ENCODE data around the gene EEF2.

The EEF2 gene

DNA sequence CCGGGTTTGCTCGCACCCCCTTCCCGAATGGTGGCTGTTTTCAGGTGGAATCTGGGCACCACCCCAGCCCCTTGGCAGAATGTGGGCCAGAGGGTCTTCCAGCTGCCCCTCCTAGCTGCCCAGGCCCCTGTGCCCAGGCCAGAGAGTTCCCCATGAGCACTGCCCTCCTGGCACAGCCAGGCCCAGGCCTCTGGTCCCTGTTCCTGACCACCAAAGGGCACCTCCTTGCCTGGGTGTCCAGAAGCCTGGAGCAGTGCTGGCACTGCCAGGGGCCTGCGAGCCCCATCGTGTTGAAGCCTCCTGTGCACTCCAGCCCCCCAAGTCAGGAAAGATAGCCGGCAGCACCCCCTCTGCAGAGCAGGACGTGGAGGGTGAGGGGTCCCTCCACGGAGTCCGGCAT, 45.7 kb upstream of the EEF2 start:
- no peak for DNase-seq
- Mint-ChIP-seq H3K27ac (no peak overlapping the region), H3K4me1 (no peaks in the 10 kb centered on the region), H3K27me3 (ENCODE audit: low read depth, poor library complexity) (no peaks in the 10 kb centered on the region), H3K4me3 (no peak overlapping the region), H3K36me3 (ENCODE audit: low read depth) (peaks cover 25% of the 10 kb centered on the region), H3K9me3 (no peaks in the 10 kb centered on the region)
- TF ChIP-seq, protein P1, sequence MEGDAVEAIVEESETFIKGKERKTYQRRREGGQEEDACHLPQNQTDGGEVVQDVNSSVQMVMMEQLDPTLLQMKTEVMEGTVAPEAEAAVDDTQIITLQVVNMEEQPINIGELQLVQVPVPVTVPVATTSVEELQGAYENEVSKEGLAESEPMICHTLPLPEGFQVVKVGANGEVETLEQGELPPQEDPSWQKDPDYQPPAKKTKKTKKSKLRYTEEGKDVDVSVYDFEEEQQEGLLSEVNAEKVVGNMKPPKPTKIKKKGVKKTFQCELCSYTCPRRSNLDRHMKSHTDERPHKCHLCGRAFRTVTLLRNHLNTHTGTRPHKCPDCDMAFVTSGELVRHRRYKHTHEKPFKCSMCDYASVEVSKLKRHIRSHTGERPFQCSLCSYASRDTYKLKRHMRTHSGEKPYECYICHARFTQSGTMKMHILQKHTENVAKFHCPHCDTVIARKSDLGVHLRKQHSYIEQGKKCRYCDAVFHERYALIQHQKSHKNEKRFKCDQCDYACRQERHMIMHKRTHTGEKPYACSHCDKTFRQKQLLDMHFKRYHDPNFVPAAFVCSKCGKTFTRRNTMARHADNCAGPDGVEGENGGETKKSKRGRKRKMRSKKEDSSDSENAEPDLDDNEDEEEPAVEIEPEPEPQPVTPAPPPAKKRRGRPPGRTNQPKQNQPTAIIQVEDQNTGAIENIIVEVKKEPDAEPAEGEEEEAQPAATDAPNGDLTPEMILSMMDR (IDR thresholded peaks at IDR 0.05): no peak

DNA sequence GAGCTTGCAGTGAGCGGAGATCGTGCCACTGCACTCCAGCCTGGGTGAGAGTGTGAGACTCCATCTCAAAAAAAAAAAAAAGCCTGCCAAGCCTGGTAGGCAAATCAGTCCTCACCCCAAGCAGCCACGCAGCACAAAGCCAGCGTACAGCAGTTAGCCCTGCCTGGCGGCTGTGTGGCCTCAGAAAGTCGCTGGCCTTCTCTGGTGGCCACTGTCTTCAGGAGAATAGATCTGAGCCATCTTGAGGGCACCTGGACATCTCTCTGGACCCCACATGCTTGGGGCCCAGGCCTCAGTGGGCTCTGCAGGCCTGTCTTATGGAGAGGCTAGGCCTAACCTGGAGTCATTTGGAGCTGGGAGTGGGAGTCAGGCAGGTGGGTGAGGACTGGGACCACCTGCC, 45.3 kb upstream of the EEF2 start:
- TF ChIP-seq, protein P1 (IDR thresholded peaks at IDR 0.05): no peak
- Mint-ChIP-seq H3K27me3 (ENCODE audit: low read depth, poor library complexity) (no peaks in the 10 kb centered on the region), H3K4me1 (no peaks in the 10 kb centered on the region), H3K36me3 (ENCODE audit: low read depth) (peaks cover 28% of the 10 kb centered on the region), H3K9me3 (no peaks in the 10 kb centered on the region), H3K4me3 (no peak overlapping the region), H3K27ac (no peak overlapping the region)
- no peak for DNase-seq

DNA sequence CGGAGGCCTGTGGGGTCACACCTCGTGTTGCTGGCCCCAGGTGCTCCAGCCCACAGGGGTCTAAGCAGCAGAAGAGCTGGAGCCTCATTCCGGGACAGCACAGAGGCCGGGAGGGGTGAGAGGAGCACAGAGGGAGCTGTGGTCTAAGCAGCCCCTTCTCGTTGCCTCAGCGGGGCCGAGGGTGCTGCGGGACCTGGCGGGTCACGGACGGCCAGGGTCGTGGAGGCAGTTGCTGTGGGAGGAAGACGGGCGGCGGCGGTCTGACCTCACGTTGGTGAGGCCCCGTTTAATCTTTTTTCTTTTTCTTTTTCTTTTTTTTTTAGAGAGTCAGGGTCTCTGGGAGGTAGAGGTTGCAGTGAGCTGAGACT, 44.0 kb upstream of the EEF2 start:
- no peaks in the 10 kb centered on the region for H3K4me1 Mint-ChIP-seq

DNA sequence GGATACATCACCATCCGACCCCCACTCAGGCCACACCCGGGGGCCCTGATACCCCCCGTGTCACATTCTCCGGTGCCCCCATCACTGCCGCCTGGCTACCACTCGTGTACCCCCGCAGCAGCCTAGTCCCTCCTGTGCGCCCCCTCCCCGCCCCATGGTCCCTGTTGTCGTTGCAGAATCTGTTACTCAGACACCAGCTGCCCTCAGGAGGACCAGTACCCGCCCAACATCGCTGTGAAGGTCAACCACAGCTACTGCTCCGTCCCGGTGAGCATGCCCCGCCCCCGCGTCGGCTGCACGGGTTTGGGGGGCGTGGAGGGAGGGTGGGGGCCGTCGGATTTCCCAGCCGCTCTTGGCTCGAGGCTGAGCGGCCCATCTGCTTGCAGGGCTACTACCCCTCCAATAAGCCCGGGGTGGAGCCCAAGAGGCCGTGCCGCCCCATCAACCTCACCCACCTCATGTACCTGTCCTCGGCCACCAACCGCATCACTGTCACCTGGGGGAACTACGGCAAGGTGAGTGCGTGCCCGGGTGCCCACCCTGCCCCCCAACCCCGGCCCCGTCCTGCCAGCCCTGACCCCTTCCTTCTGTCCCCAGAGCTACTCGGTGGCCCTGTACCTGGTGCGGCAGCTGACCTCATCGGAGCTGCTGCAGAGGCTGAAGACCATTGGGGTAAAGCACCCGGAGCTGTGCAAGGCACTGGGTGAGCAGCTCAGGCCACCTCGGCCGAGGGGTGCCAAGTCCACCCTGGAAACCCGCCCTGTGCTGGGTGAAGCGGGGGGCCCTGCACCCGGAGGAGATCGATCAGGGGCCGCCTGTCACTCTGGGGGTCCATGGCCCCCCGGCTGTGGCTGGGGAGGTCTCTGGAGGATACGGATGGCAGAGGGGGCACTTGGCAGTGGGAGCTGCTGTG, 43.3 kb upstream of the EEF2 start:
- Mint-ChIP-seq H3K27me3 (ENCODE audit: low read depth, poor library complexity) (no peaks in the 10 kb centered on the region), H3K4me3 (no peak overlapping the region), H3K36me3 (ENCODE audit: low read depth) (peaks cover 34% of the 10 kb centered on the region), H3K27ac (no peak overlapping the region), H3K9me3 (no peaks in the 10 kb centered on the region), H3K4me1 (no peaks in the 10 kb centered on the region)
- TF ChIP-seq, protein P1 (IDR thresholded peaks at IDR 0.05): no peak
- DNase-seq: no peak

More for the DNA sequence above, 44.0 kb upstream of the EEF2 start:
- H3K27ac Mint-ChIP-seq: no peak overlapping the region
- H3K27me3 Mint-ChIP-seq (ENCODE audit: low read depth, poor library complexity): no peaks in the 10 kb centered on the region
- H3K9me3 Mint-ChIP-seq: no peaks in the 10 kb centered on the region
- H3K4me3 Mint-ChIP-seq: no peak overlapping the region
- H3K36me3 Mint-ChIP-seq (ENCODE audit: low read depth): peaks cover 30% of the 10 kb centered on the region
- TF ChIP-seq, protein P1 (IDR thresholded peaks at IDR 0.05): no peak
- DNase-seq: no peak

DNA sequence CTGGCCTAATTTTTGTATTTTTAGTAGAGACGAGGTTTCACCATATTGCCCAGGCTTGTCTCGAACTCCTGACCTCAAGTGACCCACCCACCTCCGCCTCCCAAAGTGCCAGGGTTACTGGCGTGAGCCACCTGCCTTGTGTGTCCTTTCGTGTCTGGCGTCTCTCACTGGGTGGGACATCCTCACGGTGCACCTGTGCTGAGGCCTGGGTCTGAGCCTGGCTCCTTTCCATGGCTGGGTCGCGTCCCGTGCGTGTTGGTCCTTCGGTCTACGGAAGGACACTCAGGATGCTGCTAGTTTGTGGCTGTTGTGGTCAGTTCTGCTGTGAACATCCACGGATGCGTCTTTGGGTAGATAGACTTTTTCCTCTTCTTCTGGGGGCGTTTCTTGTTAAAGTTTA, 41.9 kb upstream of the EEF2 start:
- Mint-ChIP-seq H3K27ac (peak overlapping the region; percentile 80), H3K9me3 (peaks cover 2% of the 10 kb centered on the region), H3K4me1 (no peaks in the 10 kb centered on the region), H3K4me3 (no peak overlapping the region), H3K27me3 (ENCODE audit: low read depth, poor library complexity) (no peaks in the 10 kb centered on the region), H3K36me3 (ENCODE audit: low read depth) (peaks cover 41% of the 10 kb centered on the region)
- DNase-seq: no peak
- TF ChIP-seq, protein P1 (IDR thresholded peaks at IDR 0.05): no peak

DNA sequence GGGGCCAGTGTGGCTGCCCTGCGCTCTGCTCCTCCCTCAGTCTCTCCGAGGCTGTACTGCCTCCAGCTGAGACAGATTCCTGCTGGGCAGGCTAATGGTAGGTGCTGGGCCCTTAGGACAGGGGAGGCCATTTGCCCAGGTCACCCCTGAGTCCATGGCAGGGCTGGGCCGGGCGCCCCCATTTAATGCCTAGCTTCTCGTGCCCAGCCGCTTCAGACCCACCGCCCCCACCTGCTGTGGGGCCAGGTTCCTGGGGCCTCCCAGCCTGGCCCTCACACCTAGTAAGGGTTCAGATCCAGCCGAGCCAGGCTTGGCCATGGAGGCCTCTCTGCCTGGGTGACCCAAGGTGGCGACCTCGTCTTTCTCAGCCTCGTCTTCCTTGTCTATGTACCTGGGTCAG, 40.1 kb upstream of the EEF2 start:
- H3K4me1 Mint-ChIP-seq: no peaks in the 10 kb centered on the region
- H3K9me3 Mint-ChIP-seq: peaks cover 5% of the 10 kb centered on the region
- no peaks in the 10 kb centered on the region for H3K27me3 Mint-ChIP-seq (ENCODE audit: low read depth, poor library complexity)
- peaks cover 59% of the 10 kb centered on the region for H3K36me3 Mint-ChIP-seq (ENCODE audit: low read depth)
- peak overlapping the region; percentile 54 for H3K27ac Mint-ChIP-seq
- no peak overlapping the region for H3K4me3 Mint-ChIP-seq
- TF ChIP-seq, protein P1 (IDR thresholded peaks at IDR 0.05): no peak
- no peak for DNase-seq
